ENCODE data around the gene VWA7.

Gene VWA7

GRCh38 chr6:31762878-31763618 is 14.1 kb downstream of the VWA7 start:
- DNase-seq (ENCODE audit: low read depth, low spot score) = no peak
- ChIA-PET CTCF (interaction anchor here (1.4 kb wide), 1 partner anchor 28 kb away, joined by 5 read pairs; no protein-coding TSS in a partner anchor), POLR2A (no interaction called here)
- H3K4me3 ChIP-seq (ENCODE audit: low read depth, low read length) = no peak overlapping the region
- TF ChIP-seq CTCF (IDR thresholded peaks at IDR 0.05; ENCODE audit: insufficient read depth, low read length, missing control alignments) = no peak

- ChIA-PET POLR2A (no interaction called here), CTCF (interaction anchor here (1.4 to 1.8 kb wide), 2 partner anchors 8 to 29 kb away, joined by 5 to 12 read pairs; no protein-coding TSS in a partner anchor)
- no peak within 1 kb of the TSS for H3K4me3 ChIP-seq (ENCODE audit: low read depth, low read length)
- no peak for DNase-seq (ENCODE audit: low read depth, low spot score)
- TF ChIP-seq CTCF (IDR thresholded peaks at IDR 0.05; ENCODE audit: insufficient read depth, low read length, missing control alignments) = no peak
Measured at GRCh38 chr6:31762356-31762755, 14.8 kb downstream of the VWA7 start, which contains the start of gene SAPCD1. TSS of gene SAPCD1 (plus strand) at chr6:31762656. CDS start at chr6:31763055, 399 bp downstream.

- CTCF ChIA-PET = interaction anchor here (1.8 kb wide), 2 partner anchors 9 to 30 kb away, joined by 5 to 12 read pairs; no protein-coding TSS in a partner anchor
Measured at GRCh38 chr6:31761343-31761742, 15.8 kb downstream of the VWA7 start.

GRCh38 chr6:31760790-31761189 is 16.3 kb downstream of the VWA7 start:
- ChIA-PET POLR2A (interaction anchor here (0.7 kb wide), 1 partner anchor 10 kb away, joined by 3 read pairs; no protein-coding TSS in a partner anchor), CTCF (interaction anchor here (1.8 kb wide), 2 partner anchors 9 to 30 kb away, joined by 5 to 12 read pairs; no protein-coding TSS in a partner anchor)
- H3K4me3 ChIP-seq (ENCODE audit: low read depth, low read length) = no peak overlapping the region
- DNase-seq (ENCODE audit: low read depth, low spot score) = no peak
- no peak for TF ChIP-seq CTCF (IDR thresholded peaks at IDR 0.05; ENCODE audit: insufficient read depth, low read length, missing control alignments)

More at GRCh38 chr6:31761343-31761742, 15.8 kb downstream of the VWA7 start:
- DNase-seq (ENCODE audit: low read depth, low spot score) = no peak
- TF ChIP-seq CTCF (IDR thresholded peaks at IDR 0.05; ENCODE audit: insufficient read depth, low read length, missing control alignments) = no peak
- H3K4me3 ChIP-seq (ENCODE audit: low read depth, low read length) = no peak overlapping the region
- POLR2A ChIA-PET = interaction anchor here (0.7 kb wide), 1 partner anchor 10 kb away, joined by 3 read pairs; no protein-coding TSS in a partner anchor

GRCh38 chr6:31758281-31758680 is 18.8 kb downstream of the VWA7 start:
- no peak for TF ChIP-seq CTCF (IDR thresholded peaks at IDR 0.05; ENCODE audit: insufficient read depth, low read length, missing control alignments)
- POLR2A ChIA-PET = no interaction called here
- no peak for DNase-seq (ENCODE audit: low read depth, low spot score)
- CTCF ChIA-PET = interaction anchor here (1.1 to 5.4 kb wide), 2 partner anchors 11 to 132 kb away, joined by 4 to 28 read pairs; no protein-coding TSS in a partner anchor
- no peak overlapping the region for H3K4me3 ChIP-seq (ENCODE audit: low read depth, low read length)

- no peak for TF ChIP-seq CTCF (IDR thresholded peaks at IDR 0.05; ENCODE audit: insufficient read depth, low read length, missing control alignments)
- ChIA-PET CTCF (interaction anchor here (0.9 to 4.1 kb wide), 7 partner anchors 13 to 53 kb away, joined by 3 to 21 read pairs (median 4); partner anchors contain the start of gene CLIC1), POLR2A (interaction anchor here (0.6 to 2.8 kb wide), 10 partner anchors 12 to 219 kb away, joined by 3 to 15 read pairs (median 4); partner anchors contain the start of genes DXO, HSPA1B and MSH5)
- no peak overlapping the region for H3K4me3 ChIP-seq (ENCODE audit: low read depth, low read length)
- no peak for DNase-seq (ENCODE audit: low read depth, low spot score)
Measured at GRCh38 chr6:31752739-31753319, 24.3 kb downstream of the VWA7 start.
